IMR-90 (cell line): ENCODE data around the gene LHFPL6. TPM values are rescaled to one million over a fixed set of nuclear protein-coding genes. Genes with fewer than 3 reads are reported as not detected.

Experiments used
- ATAC-seq: fragments of 200-7000 bp; cut with Tn5 transposase; 2 replicates; pipeline ENCODE4 v1.9.1; 2020; ENCODE audit warnings: low read depth, mild to moderate bottlenecking, moderate library complexity
- BruUV-seq: library from RNA; stranded (reverse); fragments of 400-500 nt; replicated peaks from 2 replicates; lab custom pipeline; 2021; lab: Mats Ljungman, UMichigan
- CTCF ChIA-PET: fragments of 300-600 bp; formaldehyde crosslinking; extraction: SDS; loops from one replicate; lab custom pipeline; 2021; ENCODE audit warnings: antibody characterized with exemption; lab: Yijun Ruan, JAX
- POLR2A ChIA-PET: fragments of 300-600 bp; sonication (Branson Sonifier 250); formaldehyde crosslinking; loops from one replicate; lab custom pipeline; 2022; ENCODE audit warnings: antibody characterized with exemption; ENCODE audit not compliant: unreplicated experiment; lab: Charles Lee
- DNase-seq: peaks from one replicate; pipeline ENCODE4 v3.0.0; 2013
- H2AFZ ChIP-seq: replicated peaks from 2 replicates; pipeline ENCODE3; 2013; ENCODE audit warnings: low read length, mild to moderate bottlenecking; ENCODE audit not compliant: poor library complexity
- H2AK5ac ChIP-seq: 2 replicates; pipeline ENCODE4 v1.6.1; 2013; ENCODE audit warnings: low read depth, low read length, inconsistent platforms
- H2AK9ac ChIP-seq: replicated peaks from 2 replicates; pipeline ENCODE3; 2013; ENCODE audit warnings: mild to moderate bottlenecking, low read depth, low read length, moderate library complexity; ENCODE audit not compliant: poor library complexity
- H2BK120ac ChIP-seq: 2 replicates; pipeline ENCODE4 v1.6.1; 2013; ENCODE audit warnings: low read depth, low read length, inconsistent platforms
- H2BK15ac ChIP-seq: 3 replicates; pipeline ENCODE4 v1.6.1; 2013; ENCODE audit warnings: low read depth, low read length, inconsistent platforms
- H2BK20ac ChIP-seq: 2 replicates; pipeline ENCODE4 v1.6.1; 2013; ENCODE audit warnings: low read depth, mild to moderate bottlenecking, inconsistent platforms, low read length, moderate library complexity
- H2BK5ac ChIP-seq: 2 replicates; pipeline ENCODE4 v1.6.1; 2013; ENCODE audit warnings: mild to moderate bottlenecking, low read depth, low read length, inconsistent platforms; ENCODE audit not compliant: poor library complexity, severe bottlenecking
- H3K14ac ChIP-seq: replicated peaks from 2 replicates; pipeline ENCODE4 v1.6.1; 2013; ENCODE audit warnings: low read depth, low read length, inconsistent platforms
- H3K18ac ChIP-seq: 2 replicates; pipeline ENCODE4 v1.6.1; 2013; ENCODE audit warnings: low read depth, low read length, control low read depth
- H3K23ac ChIP-seq: 2 replicates; pipeline ENCODE4 v1.6.1; 2013; ENCODE audit warnings: low read depth, low read length, inconsistent platforms
- H3K27ac ChIP-seq: 2 replicates; pipeline ENCODE4 v1.5.1; 2013; ENCODE audit warnings: mild to moderate bottlenecking, control low read depth, low read length; ENCODE audit not compliant: insufficient read depth
- H3K27me3 ChIP-seq: 2 replicates; pipeline ENCODE4 v1.6.1; 2013; ENCODE audit warnings: low read length; ENCODE audit not compliant: control insufficient read depth, insufficient read depth
- H3K36me3 ChIP-seq: 2 replicates; pipeline ENCODE4 v1.6.1; 2013; ENCODE audit warnings: low read length, mixed read lengths; ENCODE audit not compliant: control insufficient read depth, insufficient read depth
- H3K4ac ChIP-seq: 2 replicates; pipeline ENCODE4 v1.6.1; 2013; ENCODE audit warnings: low read depth, low read length, inconsistent platforms
- H3K4me1 ChIP-seq: 2 replicates; pipeline ENCODE4 v1.6.1; 2013; ENCODE audit warnings: low read length, mixed read lengths; ENCODE audit not compliant: control insufficient read depth, insufficient read depth
- H3K4me2 ChIP-seq: 2 replicates; pipeline ENCODE4 v1.6.1; 2013; ENCODE audit warnings: low read depth, mild to moderate bottlenecking, control low read depth, low read length, moderate library complexity
- H3K4me3 ChIP-seq: 2 replicates; pipeline ENCODE4 v1.5.1; 2013; ENCODE audit warnings: low read depth, mild to moderate bottlenecking, control low read depth, low read length, moderate library complexity; ENCODE audit not compliant: insufficient read depth
- H3K56ac ChIP-seq: 2 replicates; pipeline ENCODE4 v1.6.1; 2013; ENCODE audit warnings: low read length, inconsistent platforms; ENCODE audit not compliant: insufficient read depth; ENCODE audit errors: extremely low read depth
- H3K79me1 ChIP-seq, 2 experiments: 2 replicates each; pipeline ENCODE4 v1.6.1; 2013; ENCODE audit warnings: low read length in 2 of 2, inconsistent platforms in 1 of 2, low read depth in 1 of 2
- H3K9ac ChIP-seq: 2 replicates; pipeline ENCODE4 v1.6.1; 2013; ENCODE audit warnings: low read depth, low read length, control low read depth
- H3K9me1 ChIP-seq: 2 replicates; pipeline ENCODE4 v1.6.1; 2013; ENCODE audit warnings: low read length, inconsistent platforms; ENCODE audit not compliant: insufficient read depth
- H3K9me3 ChIP-seq: 2 replicates; pipeline ENCODE4 v1.6.1; 2013; ENCODE audit warnings: low read length; ENCODE audit not compliant: control insufficient read depth, insufficient read depth
- H4K20me1 ChIP-seq: 2 replicates; pipeline ENCODE4 v1.6.1; 2013; ENCODE audit warnings: low read length, inconsistent platforms; ENCODE audit not compliant: insufficient read depth
- H4K5ac ChIP-seq: 2 replicates; pipeline ENCODE4 v1.6.1; 2013; ENCODE audit warnings: mild to moderate bottlenecking, low read depth, low read length, control low read depth
- H4K8ac ChIP-seq, 2 experiments: 2 replicates each; pipeline ENCODE4 v1.6.1; 2013; ENCODE audit warnings: low read depth in 2 of 2, low read length in 2 of 2, control low read depth in 1 of 2, inconsistent platforms in 1 of 2
- H4K91ac ChIP-seq: 2 replicates; pipeline ENCODE4 v1.6.1; 2013; ENCODE audit warnings: low read depth, low read length, inconsistent platforms; ENCODE audit not compliant: insufficient read depth
- CEBPB ChIP-seq: IDR thresholded peaks from 2 replicates; pipeline ENCODE4 v1.6.1; 2012; ENCODE audit warnings: low read depth, low read length, improper control_type of control experiment
- CTCF ChIP-seq: conservative IDR thresholded peaks from 2 replicates; pipeline ENCODE4 v1.5.1; 2012; ENCODE audit warnings: mild to moderate bottlenecking, low read depth, low read length, improper control_type of control experiment
- WGBS, 2 experiments: methylation state at CpG; one replicate each; pipeline versions ENCODE4 v1.1.5 to v1.1.7; 2013; ENCODE audit warnings: missing lambda C conversion rate in 2 of 2; ENCODE audit not compliant: insufficient read length in 1 of 2; ENCODE audit errors: extremely low coverage in 2 of 2; 5-methylcytosine and 5-hydroxymethylcytosine counted together
- dilution Hi-C: fragments of 300-500 bp; cut with HindIII; formaldehyde crosslinking; loops from one replicate; pipeline ENCODE4 v1.14.3; 2018; ENCODE audit warnings: low sequenced_read_pairs; ENCODE audit not compliant: unreplicated experiment
- in situ Hi-C: fragments of 300-500 bp; cut with MboI; formaldehyde crosslinking; loops from 3 replicates; pipeline ENCODE4 v1.14.3; 2019; ENCODE audit warnings: low sequenced_read_pairs, inconsistent platforms, mixed read lengths
- intact Hi-C: fragments of 100-400 bp; cut with micrococcal nuclease; formaldehyde crosslinking; loops from 2 replicates; pipeline ENCODE4 v1.10.0; 2022
- polyA plus RNA-seq, 3 experiments: library from polyadenylated mRNA; depleted of rRNA; stranded (reverse); fragments of >200 nt; gene quantifications; 2 replicates each; pipeline ENCODE4 v1.2.3, GENCODE V29; 2012; ENCODE audit warnings: low replicate concordance in 1 of 3
- total RNA-seq: library from RNA; depleted of rRNA; stranded (reverse); fragments of >200 nt; gene quantifications from 2 replicates; pipeline ENCODE4 v1.2.3, GENCODE V29; 2012

LHFPL6 gene
- total and polyA plus RNA-seq, 2 of the 4 experiments (the other 2 are of a cell fraction) = 24.7 to 36.1 TPM

GRCh38 chr13:39321574-39321973 is 281.4 kb downstream of the LHFPL6 start:
- peak; percentile 40 for ATAC-seq
- no peak overlapping the region for H2BK20ac ChIP-seq
- dilution Hi-C loops (no loop called here), intact Hi-C loops (no loop called here), in situ Hi-C loops (no loop called here)
- no peak overlapping the region for H2AK9ac ChIP-seq
- no peak overlapping the region for H2AK5ac ChIP-seq
- H3K4ac ChIP-seq = no peak overlapping the region
- H3K36me3 ChIP-seq = no peaks in the 10 kb centered on the region
- H3K4me2 ChIP-seq = no peak overlapping the region
- H3K23ac ChIP-seq = no peak overlapping the region
- no peaks in the 10 kb centered on the region for H4K20me1 ChIP-seq
- H2BK120ac ChIP-seq = no peak overlapping the region
- H3K9ac ChIP-seq = no peak overlapping the region
- no peak overlapping the region for H3K56ac ChIP-seq
- H3K9me1 ChIP-seq = peaks cover 6% of the 10 kb centered on the region; the same call in 1 of the 2 replicates
- ChIA-PET POLR2A (no interaction called here), CTCF (no interaction called here)
- peak; percentile 13 for DNase-seq
- TF ChIP-seq CEBPB (peak; percentile 68), CTCF (no peak)
- no peak overlapping the region for H4K5ac ChIP-seq
- H3K14ac ChIP-seq = no peak overlapping the region
- H3K79me1 ChIP-seq = no peaks in the 10 kb centered on the region
- no peak overlapping the region for H2BK5ac ChIP-seq
- no peak overlapping the region for H2AFZ ChIP-seq
- no peaks in the 10 kb centered on the region for H3K9me3 ChIP-seq
- no peak overlapping the region for H3K27ac ChIP-seq
- no peak overlapping the region for H4K8ac ChIP-seq
- H3K4me3 ChIP-seq = no peak overlapping the region
- no peaks in the 10 kb centered on the region; the same call in 1 of the 2 replicates for H3K4me1 ChIP-seq
- H4K91ac ChIP-seq = no peak overlapping the region
- no peak overlapping the region for H2BK15ac ChIP-seq
- no peaks in the 10 kb centered on the region; the same call in 1 of the 2 replicates for H3K27me3 ChIP-seq
- no peak overlapping the region for H3K18ac ChIP-seq
- no TSS peak for BruUV-seq
- WGBS, 2 experiments = no CpG with 5 or more reads among the region's 1 CpG
